ENCODE data around the gene AGAP1.

The AGAP1 gene

GRCh38 chr2:235781775-235782174 is 287.9 kb downstream of the AGAP1 start:
- no peak for DNase-seq

DNA sequence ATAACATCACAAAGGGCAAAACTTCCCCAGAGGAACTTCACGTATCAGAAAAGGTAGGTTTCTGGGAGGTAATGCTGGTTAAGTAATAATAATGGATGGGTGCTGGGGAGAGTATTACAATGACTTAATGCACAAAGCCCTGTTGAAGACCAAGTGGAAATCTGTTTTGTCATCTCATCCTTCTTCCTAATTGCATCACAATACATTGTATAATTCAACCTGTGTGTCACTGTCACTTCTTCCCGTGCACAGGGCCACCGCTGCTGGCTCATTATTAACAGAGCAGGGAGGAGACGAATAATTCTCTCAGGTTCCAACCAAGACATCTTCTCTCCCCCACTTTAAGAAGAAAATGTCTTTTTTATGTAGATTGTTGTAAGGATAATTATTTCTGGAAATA is 290.9 kb downstream of the AGAP1 start:
- no peak for DNase-seq

DNA sequence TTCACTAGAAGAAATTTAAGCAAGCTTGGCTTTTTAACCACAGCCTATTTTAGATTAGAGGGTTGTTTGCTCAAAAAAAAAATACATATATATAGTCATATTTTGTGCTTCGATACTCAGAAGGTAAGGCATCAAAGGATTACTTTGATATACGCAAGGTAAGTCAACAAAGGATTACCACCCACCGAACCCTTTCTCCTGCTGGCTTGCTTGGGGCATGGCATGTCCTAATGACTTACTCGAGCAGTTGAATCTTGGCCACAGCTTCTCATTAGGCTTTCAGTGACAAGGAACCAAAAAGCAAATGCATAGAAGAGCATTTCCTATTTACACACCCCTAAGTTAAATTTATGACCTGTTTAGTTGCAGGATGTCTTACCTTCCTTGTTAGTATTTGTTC is 295.7 kb downstream of the AGAP1 start:
- no peak for DNase-seq

DNA sequence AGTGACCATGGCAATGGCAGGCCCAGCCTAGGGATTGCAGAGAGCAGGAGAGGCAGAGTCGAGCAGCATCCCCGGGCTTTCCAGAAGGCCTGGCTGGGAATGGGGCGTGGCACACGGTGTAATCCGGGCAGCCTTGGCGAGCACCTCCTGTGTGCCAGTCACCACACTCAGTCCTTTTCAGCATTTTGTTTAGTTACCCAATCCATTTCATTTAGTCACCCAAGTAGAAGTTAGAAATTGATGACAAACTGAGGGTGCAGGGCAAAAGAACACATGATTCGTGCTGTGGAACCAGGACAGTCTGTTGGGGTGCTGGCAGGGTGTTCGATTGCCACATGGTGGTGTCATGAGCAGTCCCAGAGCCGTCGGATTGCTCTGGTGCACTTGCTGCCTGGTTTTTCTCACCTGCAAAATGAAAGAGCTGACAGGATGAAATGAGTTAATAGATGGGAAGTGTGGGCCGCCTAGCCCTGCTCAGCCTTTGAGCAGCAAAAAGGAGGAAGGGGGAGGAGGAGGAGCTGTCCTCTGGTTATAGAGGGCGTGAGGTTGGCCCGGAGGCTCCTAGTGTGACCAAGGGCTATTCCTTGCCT is 299.4 kb downstream of the AGAP1 start:
- DNase-seq = no peak

- no peak for DNase-seq
Observed at GRCh38 chr2:235799281-235799680, 305.4 kb downstream of the AGAP1 start.

- DNase-seq = no peak
Observed at GRCh38 chr2:235802542-235802941, 308.7 kb downstream of the AGAP1 start.

DNA sequence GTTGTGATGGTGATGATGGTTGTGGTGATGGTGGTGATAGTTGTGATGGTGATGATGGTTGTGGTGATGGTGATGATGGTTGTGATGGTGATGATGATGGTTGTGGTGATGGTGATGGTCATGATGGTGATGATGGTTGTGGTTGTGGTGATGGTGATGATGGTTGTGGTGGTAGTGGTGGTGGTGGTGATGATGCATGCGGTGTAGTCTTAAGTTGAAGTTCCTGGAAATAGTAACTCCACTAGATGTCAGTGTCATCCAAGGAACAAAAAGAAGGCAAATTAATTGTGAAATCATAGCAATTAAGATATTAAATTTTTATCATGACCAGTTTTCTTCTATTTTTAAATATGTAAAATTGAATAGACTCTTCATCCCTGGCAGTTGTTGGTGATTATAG is 309.2 kb downstream of the AGAP1 start:
- no peak for DNase-seq

DNA sequence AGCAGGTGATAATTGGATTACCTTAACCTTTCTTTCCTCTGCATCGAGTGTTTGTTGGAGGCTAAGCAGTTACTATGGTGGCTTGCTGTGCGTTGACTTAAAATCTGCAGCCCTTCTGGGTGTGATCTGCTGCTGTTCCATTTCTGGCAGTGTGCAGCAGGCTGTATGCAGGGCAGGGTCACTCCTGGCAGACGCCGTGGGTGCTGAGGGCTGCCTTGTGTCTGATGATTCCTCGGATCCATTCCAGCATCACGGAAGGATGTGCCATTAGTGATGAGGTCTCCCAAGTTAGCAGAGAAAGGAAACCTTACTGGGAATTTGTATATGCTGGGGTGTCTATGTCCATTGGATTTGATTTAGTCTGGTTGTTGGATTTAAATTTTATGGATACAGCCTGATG is 310.8 kb downstream of the AGAP1 start:
- DNase-seq = no peak

GRCh38 chr2:235806986-235807750 is 313.3 kb downstream of the AGAP1 start:
- DNase-seq = no peak

GRCh38 chr2:235808366-235808765 is 314.5 kb downstream of the AGAP1 start:
- DNase-seq = no peak

DNA sequence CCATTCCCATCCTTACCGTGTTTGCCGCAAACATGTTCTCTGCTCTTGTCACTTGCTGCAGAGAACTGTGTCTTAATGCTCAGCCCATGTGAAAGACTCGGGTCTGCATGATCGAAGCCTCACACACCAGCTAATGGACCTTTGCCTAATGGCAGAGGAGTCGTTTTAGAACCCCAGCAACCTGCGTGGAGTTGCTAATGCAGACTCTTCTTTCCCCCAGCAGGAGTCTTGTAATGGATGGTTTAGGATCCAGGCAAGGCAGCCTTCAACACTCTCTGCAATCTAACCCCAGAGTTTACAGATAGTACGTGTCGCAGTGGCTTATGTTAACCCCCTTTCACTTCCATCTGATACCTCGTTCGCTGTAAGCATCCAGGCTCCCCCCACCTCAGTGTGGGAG is 316.4 kb downstream of the AGAP1 start:
- no peak for DNase-seq

DNA sequence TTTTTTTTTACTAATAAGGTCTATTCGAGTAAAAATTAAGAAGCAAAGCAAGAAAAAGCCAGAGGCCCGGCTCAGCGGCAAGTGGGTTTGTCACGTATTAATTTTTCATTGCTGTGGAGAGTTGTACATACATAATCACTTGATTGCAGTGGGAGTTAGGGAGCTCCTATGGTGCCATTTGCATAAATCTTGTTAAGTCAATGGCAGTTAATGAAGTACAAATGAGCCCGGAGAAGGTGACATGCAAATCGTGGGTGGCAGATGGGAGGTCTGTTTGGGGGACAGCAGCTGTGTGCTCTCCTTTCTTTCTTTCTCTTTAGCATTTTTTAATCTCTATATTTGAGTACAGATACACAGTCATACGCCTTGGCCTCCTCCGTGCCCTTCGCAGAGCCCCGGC is 317.0 kb downstream of the AGAP1 start:
- DNase-seq = no peak

- DNase-seq = no peak
Observed at GRCh38 chr2:235811446-235812184, 317.8 kb downstream of the AGAP1 start.

DNA sequence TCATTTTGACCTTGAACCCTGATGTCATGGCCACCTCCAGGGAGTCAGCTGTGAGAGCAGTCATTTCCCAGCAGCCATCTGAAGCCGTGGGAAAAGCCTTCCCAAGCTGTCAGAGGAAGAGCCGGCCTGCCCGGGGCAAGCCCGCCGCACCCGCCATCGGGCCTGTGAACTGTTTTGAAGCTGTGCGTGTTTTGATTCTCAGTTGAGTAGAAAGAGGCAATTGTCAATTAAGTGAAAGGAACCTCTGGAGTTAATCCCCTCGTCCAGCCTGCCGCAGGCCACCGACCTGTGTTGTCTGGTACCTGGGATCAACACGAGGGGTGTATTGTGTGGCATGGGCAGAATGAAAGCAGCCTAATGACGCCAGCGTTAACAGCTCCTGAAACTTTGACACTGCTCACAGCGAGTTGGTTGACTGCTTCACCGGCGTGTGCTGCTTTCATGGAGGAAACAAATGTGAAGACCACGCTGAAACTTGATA is 318.4 kb downstream of the AGAP1 start:
- DNase-seq = no peak

- DNase-seq = no peak
Observed at GRCh38 chr2:235813398-235813797, 319.6 kb downstream of the AGAP1 start.

DNA sequence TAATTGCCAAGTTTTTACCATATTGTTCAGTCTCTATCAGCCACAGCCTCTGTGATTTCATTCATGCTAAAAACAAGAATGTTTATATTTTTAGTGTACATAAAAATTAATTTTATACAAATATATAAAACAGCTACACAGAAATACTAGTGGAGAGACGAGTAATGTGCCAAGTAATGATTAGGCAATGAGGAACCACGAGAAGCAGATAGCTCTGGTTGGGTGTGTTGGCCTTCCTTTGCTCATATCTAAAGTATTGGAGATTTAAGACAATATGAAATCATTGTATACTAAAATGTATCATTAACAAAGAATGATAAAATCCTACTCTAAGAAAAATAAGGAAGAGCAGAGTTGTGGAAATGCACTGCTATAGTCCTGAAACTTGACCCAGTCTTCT is 326.7 kb downstream of the AGAP1 start:
- no peak for DNase-seq

GRCh38 chr2:235824331-235824730 is 330.5 kb downstream of the AGAP1 start:
- no peak for DNase-seq

DNA sequence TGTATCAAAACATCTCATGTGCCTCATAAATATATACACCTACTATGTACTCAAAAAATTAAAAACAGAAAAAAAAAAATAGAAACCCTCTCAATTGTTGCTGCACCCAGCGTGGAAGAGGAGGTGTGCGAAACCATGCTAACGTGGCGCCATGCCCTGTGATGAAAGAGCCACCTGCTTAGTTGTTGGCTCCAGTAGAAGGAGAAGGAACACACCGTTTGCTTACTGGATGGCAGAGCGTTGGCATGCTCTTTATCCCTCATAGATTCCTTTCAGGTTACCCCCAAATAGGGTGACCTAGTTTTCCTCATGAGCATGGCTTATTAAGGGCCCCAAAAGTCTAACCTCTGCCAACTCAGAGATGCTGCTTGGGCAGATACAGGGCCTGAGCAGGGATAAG is 332.1 kb downstream of the AGAP1 start:
- no peak for DNase-seq

DNA sequence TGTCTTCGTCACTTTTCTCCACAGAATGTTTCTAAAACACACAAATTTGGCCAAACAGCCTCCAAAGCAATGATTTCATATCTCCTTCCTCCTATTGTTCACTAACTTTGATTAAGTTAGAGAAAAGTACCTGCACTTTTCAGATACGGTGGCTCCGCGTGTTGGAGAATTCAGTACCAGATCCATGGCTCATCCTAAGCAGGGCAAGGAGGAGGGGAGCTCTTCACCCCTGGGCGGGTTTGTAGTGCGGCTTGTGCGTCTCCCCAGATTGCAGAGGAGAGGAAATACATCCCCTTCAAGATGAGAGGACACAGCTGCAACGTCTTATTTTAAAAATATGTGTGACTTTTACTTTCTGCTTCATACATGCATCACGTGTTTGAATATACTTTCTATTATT is 333.0 kb downstream of the AGAP1 start:
- DNase-seq = no peak

DNA sequence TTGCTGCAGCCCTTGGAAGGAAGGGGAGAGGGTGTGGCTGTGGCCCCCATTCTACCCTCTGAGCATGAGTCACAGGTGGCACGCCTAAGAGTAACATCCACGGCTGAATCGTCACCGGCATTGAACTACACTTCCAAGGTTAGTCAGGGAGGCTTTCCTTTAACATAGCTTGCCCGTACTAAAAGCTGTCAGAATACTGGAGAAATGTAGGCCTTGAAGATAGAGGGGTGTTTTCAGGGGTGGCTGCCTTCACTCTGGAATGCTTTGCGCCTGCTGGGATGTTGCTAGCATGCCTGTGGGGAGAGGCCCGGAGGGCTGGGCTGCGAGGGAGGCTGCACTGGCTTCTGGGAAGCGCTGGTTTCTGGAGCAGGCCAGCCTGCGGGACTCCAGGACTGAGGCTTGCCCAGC is 333.7 kb downstream of the AGAP1 start:
- DNase-seq = no peak

- DNase-seq = no peak
Observed at GRCh38 chr2:235829726-235830125, 335.9 kb downstream of the AGAP1 start.

DNA sequence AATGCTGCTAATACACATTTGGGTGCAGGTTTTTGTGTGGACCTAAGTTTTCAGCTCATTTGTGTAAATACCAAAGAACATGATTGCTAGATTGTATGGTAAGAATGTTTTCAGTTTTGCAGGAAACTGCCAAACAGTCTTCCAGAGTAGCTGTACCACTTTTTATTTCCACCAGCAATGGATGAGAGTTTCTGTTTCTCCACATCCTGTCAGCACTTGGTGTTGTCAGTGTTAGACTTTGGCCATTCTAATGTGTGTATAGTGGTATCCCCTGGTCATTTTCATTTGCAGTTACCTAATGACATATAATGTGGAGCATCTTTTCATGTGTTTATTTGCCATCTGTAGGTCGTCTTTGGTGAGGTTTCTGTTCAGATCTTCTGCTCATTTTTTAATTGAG is 337.9 kb downstream of the AGAP1 start:
- DNase-seq = no peak

DNA sequence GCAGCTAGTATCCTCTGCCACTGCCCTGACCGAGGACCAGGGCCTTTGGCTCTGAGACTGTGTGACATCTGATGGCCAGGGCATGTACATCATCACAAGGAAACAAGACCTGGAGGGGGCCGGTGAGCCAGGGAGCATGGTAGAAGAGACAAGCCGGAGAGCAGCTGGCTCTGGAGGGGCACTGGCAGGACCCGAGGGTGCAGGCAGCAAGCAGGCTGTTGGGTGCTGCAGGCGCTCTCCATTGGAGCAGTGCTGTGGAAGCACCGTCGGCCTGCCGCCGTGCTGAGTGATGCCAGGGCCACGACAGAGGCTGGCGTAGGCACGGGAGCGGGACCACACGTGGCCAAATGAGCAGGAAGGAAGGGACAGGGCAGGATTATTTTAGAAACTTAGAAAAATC is 339.1 kb downstream of the AGAP1 start:
- no peak for DNase-seq

GRCh38 chr2:235833971-235834620 is 340.3 kb downstream of the AGAP1 start:
- no peak for DNase-seq

Data from Kasumi-1 (cell line).